ENCODE measurements around the gene NCOA7. TPM values are rescaled to one million over a fixed set of nuclear protein-coding genes. Genes with fewer than 3 reads are reported as not detected.

The NCOA7 gene
- total and polyA plus RNA-seq, 10 of the 15 experiments (the other 5 are each of a cell fraction or from before 2014, with no cell fraction given), result 18.9 to 50.3 (median 34.2) TPM

DNA sequence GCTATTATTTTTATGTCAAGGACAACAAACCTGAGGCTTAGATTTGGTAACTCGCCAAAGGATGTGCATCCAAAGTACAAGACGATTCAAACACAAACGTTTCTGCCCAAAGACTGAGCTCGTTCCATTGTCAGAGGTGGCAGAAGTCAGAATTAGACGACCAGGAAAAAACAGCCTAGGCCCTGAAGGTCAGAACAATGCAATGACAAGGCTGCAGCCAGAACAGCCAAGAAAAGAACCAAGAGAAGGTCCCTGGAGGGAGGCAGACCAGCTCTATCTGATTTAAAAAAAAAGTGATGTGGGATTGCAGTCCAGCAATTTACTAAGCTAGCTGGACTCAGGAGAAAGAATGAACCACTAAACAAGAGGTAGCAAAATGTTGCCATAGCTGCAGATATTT lies 54.2 kb downstream of the NCOA7 start (continued):
- TF ChIP-seq, protein P1, sequence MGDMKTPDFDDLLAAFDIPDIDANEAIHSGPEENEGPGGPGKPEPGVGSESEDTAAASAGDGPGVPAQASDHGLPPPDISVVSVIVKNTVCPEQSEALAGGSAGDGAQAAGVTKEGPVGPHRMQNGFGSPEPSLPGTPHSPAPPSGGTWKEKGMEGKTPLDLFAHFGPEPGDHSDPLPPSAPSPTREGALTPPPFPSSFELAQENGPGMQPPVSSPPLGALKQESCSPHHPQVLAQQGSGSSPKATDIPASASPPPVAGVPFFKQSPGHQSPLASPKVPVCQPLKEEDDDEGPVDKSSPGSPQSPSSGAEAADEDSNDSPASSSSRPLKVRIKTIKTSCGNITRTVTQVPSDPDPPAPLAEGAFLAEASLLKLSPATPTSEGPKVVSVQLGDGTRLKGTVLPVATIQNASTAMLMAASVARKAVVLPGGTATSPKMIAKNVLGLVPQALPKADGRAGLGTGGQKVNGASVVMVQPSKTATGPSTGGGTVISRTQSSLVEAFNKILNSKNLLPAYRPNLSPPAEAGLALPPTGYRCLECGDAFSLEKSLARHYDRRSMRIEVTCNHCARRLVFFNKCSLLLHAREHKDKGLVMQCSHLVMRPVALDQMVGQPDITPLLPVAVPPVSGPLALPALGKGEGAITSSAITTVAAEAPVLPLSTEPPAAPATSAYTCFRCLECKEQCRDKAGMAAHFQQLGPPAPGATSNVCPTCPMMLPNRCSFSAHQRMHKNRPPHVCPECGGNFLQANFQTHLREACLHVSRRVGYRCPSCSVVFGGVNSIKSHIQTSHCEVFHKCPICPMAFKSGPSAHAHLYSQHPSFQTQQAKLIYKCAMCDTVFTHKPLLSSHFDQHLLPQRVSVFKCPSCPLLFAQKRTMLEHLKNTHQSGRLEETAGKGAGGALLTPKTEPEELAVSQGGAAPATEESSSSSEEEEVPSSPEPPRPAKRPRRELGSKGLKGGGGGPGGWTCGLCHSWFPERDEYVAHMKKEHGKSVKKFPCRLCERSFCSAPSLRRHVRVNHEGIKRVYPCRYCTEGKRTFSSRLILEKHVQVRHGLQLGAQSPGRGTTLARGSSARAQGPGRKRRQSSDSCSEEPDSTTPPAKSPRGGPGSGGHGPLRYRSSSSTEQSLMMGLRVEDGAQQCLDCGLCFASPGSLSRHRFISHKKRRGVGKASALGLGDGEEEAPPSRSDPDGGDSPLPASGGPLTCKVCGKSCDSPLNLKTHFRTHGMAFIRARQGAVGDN (IDR thresholded peaks at IDR 0.05), result no peak

DNA sequence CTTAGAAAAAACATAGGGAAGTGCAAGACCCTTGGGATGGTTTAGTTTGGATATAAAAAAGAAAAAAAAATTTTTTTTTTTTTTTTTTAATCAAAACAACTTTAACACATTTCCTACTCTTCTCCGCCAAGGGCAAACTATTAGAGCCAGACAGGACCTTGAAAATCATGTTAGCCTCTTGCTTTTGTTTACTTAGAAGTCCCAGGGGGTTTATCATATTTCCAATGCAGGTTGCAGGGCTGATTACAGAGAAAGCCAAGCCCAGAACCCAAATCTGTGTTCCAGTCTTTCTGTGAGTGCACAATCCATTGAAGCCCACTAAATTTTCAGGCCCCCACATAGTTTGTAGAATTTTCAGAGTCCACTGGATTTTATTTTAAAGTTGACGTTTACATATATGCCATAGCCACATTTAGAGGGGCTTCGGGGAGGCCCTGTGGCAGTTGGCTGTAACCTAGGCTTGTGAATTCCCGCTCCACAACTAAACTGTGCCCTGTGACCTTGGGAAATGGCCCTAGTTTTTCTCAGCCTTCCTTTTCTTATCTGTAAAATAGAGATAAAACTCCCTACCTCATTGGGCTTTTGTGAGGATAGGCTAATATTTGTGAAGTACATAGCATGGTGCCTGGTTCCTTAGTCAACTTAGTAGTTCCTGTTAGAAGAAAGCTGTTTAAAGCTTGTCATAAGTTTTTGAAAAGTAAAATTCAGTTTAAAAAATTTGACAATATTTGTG lies 55.7 kb downstream of the NCOA7 start:
- no peaks in the 10 kb centered on the region for H3K36me3 ChIP-seq (ENCODE audit: control insufficient read depth in 2 of 2, insufficient read depth in 2 of 2, low read length in 1 of 2)
- ATAC-seq (no peak), FAIRE-seq (no peak), DNase-seq (ENCODE audit: low read depth, low spot score) (no peak)
- H3K27me3 ChIP-seq (replicated peaks in 1 of 2; ENCODE audit: control insufficient read depth in 2 of 2, insufficient read depth in 2 of 2, low read length in 1 of 2), result no peaks in the 10 kb centered on the region
- 90% methylated on average over 4 of the region's 4 CpGs for WGBS (ENCODE audit: insufficient coverage, insufficient replicate concordance, low lambda C conversion rate, missing lambda C conversion rate)
- no peak overlapping the region for H3K4me3 ChIP-seq
- BruUV-seq (replicated peaks), result no TSS peak
- H4K20me1 ChIP-seq (ENCODE audit: control insufficient read depth, insufficient read depth), result no peaks in the 10 kb centered on the region
- ChIA-PET RAD21 (ENCODE audit: unreplicated experiment) (no interaction called here), SMC1A (ENCODE audit: uncharacterized antibody, unreplicated experiment) (interaction anchor here (0.8 to 2.7 kb wide), 5 partner anchors 12 to 93 kb away, joined by 3 to 15 read pairs (median 3); partner anchors contain the start of gene NCOA7), CTCF (interaction anchor here (1.6 to 1.9 kb wide), 2 partner anchors 54 to 110 kb away, joined by 5 to 7 read pairs; partner anchors contain the start of gene HINT3), POLR2A (interaction anchor here (1.0 kb wide), 1 partner anchor 16 kb away, joined by 3 read pairs; no protein-coding TSS in a partner anchor)
- no peak overlapping the region for H3K9ac ChIP-seq (ENCODE audit: control insufficient read depth, insufficient read depth, low read length)
- in situ Hi-C loops (cut with MboI), result no loop called here
- peaks cover 5% of the 10 kb centered on the region for H3K79me2 ChIP-seq (ENCODE audit: control insufficient read depth, insufficient read depth, low read length)
- H3K4me2 ChIP-seq (ENCODE audit: control insufficient read depth, insufficient read depth), result no peak overlapping the region
- H3K4me1 ChIP-seq (ENCODE audit: control insufficient read depth, insufficient read depth, low read length), result no peaks in the 10 kb centered on the region
- intact Hi-C loops (cut with micrococcal nuclease; ENCODE audit: unreplicated experiment), result no loop called here
- no peak overlapping the region for H2AFZ ChIP-seq (ENCODE audit: control insufficient read depth, low read depth, low read length)
- no peak overlapping the region for H3K27ac ChIP-seq (ENCODE audit: control insufficient read depth, insufficient read depth)
- H3K9me3 ChIP-seq (replicated peaks; ENCODE audit: control insufficient read depth, insufficient read depth, low read length), result no peaks in the 10 kb centered on the region
- TF ChIP-seq, protein P2, sequence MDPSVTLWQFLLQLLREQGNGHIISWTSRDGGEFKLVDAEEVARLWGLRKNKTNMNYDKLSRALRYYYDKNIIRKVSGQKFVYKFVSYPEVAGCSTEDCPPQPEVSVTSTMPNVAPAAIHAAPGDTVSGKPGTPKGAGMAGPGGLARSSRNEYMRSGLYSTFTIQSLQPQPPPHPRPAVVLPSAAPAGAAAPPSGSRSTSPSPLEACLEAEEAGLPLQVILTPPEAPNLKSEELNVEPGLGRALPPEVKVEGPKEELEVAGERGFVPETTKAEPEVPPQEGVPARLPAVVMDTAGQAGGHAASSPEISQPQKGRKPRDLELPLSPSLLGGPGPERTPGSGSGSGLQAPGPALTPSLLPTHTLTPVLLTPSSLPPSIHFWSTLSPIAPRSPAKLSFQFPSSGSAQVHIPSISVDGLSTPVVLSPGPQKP (IDR thresholded peaks at IDR 0.05; ENCODE audit: low read depth, low read length), result no peak
- TF ChIP-seq SMAD1 (IDR thresholded peaks at IDR 0.05; ENCODE audit: low read depth, partially characterized antibody), result no peak
- TF ChIP-seq IRF4 (IDR thresholded peaks at IDR 0.05; ENCODE audit: low read depth, low read length), result no peak
- TF ChIP-seq ZNF274 (IDR thresholded peaks at IDR 0.05; ENCODE audit: insufficient read depth, insufficient read length), result no peak
- TF ChIP-seq MTA2 (IDR thresholded peaks at IDR 0.05; ENCODE audit: low read depth), result no peak
- TF ChIP-seq, protein P3, sequence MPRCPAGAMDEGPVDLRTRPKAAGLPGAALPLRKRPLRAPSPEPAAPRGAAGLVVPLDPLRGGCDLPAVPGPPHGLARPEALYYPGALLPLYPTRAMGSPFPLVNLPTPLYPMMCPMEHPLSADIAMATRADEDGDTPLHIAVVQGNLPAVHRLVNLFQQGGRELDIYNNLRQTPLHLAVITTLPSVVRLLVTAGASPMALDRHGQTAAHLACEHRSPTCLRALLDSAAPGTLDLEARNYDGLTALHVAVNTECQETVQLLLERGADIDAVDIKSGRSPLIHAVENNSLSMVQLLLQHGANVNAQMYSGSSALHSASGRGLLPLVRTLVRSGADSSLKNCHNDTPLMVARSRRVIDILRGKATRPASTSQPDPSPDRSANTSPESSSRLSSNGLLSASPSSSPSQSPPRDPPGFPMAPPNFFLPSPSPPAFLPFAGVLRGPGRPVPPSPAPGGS (IDR thresholded peaks at IDR 0.05; ENCODE audit: borderline replicate concordance, insufficient read depth, low read depth, low read length, poor library complexity, severe bottlenecking), result no peak
- TF ChIP-seq EP300 (IDR thresholded peaks at IDR 0.05; ENCODE audit: borderline replicate concordance in 1 of 2, control insufficient read depth in 1 of 2, low read depth in 2 of 2, low read length in 2 of 2), result no peak
- TF ChIP-seq, protein P4, sequence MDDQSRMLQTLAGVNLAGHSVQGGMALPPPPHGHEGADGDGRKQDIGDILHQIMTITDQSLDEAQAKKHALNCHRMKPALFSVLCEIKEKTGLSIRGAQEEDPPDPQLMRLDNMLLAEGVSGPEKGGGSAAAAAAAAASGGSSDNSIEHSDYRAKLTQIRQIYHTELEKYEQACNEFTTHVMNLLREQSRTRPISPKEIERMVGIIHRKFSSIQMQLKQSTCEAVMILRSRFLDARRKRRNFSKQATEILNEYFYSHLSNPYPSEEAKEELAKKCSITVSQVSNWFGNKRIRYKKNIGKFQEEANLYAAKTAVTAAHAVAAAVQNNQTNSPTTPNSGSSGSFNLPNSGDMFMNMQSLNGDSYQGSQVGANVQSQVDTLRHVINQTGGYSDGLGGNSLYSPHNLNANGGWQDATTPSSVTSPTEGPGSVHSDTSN (IDR thresholded peaks at IDR 0.05; ENCODE audit: insufficient replicate concordance, low read depth, low read length), result no peak
- no peak for TF ChIP-seq TARDBP (IDR thresholded peaks at IDR 0.05; ENCODE audit: borderline replicate concordance)
- TF ChIP-seq RCOR1 (conservative IDR thresholded peaks at IDR 0.05; ENCODE audit: low read depth, low read length), result no peak

All from GM12878 (cell line).